Amniotic epithelial cell (primary cell): ENCODE results near the gene RPL32.

Experiments used
- DNase-seq: peaks from one replicate; pipeline ENCODE4 v3.0.0-alpha.2; 2010; ENCODE audit warnings: low read depth

RPL32 gene

DNA sequence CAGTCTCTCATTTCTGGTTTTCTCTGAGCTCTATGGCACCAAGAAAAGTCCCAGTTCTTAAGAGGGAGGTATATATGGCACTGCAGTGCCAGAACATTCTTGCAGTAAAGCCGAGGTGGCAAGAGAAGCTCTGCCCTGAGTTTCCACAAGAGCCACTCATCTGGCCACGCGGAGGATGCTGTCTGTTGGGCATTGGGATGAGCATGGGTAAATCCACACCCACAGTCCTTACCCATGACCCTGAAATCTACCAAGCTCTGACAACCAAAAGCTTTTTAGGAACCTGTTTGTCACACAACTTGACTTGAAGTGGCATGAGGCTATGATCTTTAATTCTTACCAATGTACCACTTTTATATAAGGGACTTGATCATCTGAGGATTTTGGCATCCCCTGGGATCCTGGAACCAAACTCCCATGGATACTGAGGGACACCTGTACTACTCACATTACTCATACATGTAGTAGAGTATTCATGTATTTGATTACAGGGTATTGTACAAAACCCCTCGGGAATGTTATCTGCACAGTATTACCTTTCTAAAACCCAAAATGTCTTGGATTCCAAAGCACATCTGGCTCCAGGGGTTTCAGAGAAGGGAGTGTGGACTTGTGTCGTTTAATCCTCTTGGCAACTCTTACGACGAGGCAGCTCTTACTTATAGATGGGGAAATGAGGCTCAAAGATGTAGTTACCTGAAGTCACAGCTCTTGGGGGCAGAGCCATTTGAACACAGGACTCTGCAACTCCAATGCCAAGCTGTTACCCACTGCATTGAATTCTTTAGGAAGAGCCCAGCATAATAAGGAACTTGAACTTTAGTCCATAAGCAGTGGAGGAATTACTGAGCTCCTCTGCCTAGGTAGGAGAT is 8.8 kb downstream of the RPL32 start:
- no peak for DNase-seq

DNA sequence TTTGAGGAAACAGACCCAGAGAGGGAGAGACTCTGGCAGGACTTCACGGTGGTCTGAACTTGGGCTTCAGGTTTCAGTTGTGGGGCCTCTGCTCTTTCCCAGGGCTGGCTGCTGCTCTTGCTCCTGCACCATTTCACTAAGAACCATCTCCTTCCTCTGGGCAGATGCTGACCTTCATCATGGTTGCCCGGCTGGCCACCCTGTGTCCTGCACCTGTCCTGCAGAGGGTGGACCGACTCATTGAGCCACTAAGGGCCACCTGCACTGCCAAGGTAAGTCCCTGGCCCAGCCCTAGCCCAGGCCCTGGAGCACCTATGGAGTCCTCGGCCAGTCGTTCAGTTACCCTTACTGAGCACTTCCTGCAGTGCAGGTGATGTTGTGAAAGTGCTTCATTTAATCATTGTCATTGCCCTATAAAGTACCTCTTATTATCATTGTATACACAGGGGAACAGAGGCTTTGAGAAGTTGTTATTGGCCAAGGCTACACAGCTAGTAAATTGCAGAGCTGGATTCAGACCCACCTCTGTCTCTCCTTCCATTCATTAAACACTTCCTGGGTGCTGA is 10.0 kb downstream of the RPL32 start:
- DNase-seq, result no peak

DNA sequence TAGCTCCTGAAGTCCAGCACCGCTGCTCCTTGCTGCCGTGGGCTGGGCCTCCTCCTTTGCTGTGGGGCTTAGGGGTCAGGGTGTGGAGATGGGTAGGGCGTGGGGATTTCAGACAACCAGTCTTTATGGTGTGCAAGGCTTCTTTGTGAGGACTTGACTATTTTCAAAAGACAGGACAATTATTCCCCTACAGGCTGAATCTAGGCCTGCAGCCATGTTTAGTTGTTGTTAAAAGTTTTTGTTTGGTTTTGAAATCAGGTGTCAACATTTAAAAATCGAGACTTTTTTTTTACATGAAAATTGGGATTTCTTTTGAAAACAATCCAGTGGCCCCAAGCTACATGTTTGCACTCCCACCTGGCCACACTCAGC is 10.6 kb downstream of the RPL32 start:
- DNase-seq, result no peak

DNA sequence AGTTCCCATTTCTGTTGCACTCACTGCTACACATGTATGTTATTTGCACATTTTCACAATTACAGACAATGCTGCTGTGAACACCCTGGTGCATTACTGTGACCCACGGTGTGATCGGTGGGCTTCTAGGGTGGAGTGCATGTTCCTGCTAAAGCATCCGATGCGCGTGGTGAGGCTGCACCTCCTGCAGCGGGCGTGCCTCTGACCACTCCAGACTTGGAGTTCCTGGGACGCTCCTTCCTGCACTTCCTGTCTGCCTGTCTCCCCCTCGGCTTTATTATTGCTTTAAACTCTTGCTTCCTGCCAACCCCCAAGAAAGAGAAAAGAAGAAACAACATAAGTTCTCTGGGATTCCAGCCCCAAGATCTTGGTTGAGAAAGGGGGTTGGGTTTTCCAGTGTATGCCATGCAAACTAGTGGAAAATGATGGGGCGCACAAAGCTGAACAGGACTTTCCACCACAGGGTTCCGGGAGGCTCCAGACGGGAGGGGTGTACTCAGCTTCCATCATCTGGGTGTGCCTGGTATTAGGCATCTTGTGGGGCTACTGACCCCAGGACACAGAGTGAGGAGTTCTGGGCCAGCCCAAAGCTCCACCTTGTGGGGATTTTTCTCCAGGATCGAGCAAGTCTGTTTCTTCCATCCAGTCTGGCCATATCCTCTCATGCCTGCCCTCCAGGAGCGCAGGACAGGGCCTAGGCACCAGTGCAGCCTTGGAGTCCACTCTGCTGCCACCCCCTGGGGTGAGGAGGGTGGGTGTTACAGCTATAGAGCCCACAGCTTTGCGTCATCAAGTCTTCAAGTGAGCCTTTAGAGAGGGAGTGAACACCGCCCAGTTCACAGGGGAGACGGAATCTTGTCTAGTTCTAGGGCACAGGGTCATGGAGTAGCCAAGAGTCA is 11.2 kb downstream of the RPL32 start:
- DNase-seq, result no peak

DNA sequence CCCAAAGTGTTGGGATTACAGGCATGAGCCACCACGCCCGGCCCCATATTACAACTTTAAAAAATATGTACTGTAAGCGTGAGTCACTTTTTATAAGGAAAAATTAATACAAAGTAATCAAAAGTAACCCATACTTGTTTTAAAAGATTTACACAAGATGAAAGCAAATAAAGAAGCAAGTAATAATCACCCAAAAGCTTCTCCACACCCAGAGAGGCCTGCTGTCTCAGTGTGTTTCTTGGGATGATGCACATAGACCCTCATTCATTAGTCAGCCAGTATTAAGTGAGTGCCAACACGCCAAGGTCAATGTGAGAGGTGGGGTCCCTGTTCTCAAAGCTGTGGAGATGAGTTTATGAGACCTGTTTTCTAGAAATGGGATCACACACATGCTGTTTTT is 12.0 kb downstream of the RPL32 start:
- no peak for DNase-seq

GRCh38 chr3:12828751-12829150 is 12.6 kb downstream of the RPL32 start:
- no peak for DNase-seq

DNA sequence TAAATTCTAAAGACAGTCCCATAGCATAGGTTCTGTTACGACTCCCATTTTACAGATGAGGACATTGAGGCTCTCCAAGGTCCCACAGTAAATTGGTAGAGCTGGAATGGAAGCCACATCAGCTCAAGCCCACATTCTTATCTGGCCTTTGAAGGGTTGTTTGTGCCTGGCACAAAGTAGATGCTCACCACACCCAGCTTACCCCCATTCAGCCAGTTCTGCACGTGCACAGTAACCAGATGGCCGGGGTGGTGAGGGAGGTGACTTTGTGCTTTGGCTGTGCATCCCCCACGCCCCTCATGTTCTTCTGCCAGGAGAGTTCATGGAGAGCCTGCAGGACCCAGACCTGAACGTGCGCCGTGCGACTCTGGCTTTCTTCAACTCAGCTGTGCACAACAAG is 16.2 kb downstream of the RPL32 start:
- DNase-seq, result no peak

GRCh38 chr3:12824299-12824698 is 17.1 kb downstream of the RPL32 start:
- no peak for DNase-seq

- peak; percentile 47 for DNase-seq
Observed at GRCh38 chr3:12822725-12823373, 18.5 kb downstream of the RPL32 start.

DNA sequence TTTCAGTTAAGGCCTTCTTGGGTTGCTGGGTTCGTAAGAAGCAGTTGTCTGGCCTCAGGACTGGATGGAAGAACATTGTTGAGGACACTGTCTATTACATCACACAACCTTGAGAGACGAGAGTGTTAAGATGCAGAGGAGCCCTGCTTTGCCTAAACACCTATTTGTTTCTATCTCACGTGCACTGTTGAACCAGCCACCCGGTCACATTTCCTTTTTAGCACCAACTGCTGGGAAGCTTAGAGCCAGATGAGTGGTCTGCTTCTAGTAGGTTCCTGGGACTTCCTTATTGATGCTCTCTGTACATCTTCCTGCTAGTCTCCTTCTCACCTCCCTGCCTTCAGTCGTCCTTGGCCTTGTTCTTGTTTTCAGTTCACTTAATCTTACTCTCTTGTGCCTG is 22.6 kb downstream of the RPL32 start:
- DNase-seq, result no peak

DNA sequence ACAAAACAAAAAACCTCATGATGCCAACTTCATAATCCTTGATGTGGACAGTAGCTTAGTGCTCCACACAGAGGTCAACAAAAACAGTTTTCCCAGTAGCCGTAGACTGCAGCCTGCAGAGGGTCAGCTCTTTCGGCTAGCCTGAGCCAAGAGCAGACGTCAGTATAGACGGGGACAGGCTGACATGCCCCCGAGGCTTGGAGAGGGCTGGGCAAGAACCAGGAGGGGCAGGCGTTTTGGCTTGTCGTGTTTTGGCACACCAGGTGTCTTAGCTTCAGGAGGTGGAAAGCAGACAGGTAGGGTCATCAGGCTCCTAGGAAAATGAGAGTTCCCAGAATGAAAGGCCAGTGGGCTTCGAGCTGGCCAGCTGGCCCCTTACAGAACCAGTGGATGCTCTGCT is 23.1 kb downstream of the RPL32 start:
- DNase-seq, result no peak

GRCh38 chr3:12817343-12817710 is 24.0 kb downstream of the RPL32 start:
- no peak for DNase-seq

DNA sequence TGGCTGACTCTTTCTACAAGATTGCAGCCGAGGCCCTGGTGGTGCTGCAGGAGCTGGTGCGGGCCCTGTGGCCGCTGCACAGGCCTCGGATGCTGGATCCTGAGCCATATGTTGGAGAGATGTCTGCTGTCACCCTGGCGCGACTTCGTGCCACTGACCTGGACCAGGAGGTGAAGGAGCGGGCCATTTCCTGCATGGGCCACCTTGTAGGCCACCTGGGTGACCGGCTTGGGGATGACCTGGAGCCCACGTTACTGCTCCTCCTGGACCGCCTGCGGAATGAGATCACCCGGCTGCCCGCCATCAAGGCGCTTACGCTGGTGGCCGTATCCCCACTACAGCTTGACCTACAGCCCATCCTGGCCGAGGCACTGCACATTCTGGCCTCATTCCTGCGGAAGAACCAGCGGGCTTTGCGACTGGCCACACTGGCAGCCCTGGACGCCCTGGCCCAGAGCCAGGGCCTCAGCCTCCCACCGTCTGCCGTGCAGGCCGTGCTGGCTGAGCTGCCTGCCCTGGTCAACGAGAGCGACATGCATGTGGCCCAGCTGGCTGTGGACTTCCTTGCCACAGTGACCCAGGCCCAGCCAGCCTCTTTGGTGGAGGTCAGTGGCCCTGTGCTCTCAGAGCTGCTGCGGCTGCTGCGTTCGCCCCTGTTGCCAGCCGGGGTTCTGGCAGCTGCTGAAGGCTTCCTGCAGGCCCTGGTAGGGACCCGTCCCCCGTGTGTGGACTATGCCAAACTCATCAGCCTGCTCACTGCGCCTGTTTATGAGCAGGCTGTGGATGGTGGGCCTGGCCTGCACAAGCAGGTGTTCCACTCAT is 24.6 kb downstream of the RPL32 start:
- no peak for DNase-seq

DNA sequence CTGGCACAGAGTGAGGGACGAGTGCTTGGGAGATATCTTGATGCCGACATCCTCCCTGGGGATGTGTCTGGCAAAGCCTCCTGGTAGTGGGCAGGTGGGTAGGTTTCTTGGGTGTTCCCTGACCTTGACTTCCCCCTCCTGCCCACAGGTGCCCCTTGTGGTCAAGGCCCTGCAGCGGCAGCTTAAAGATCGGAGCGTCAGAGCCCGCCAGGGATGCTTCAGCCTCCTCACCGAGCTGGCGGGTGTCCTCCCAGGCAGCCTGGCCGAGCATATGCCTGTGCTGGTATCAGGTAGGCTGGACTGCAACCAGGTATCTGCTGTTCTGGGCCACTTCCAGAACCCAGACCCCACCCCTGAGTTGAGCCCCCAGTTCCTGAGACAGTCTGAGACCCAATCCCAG is 25.6 kb downstream of the RPL32 start:
- no peak for DNase-seq

- DNase-seq, result no peak
Observed at GRCh38 chr3:12815078-12815477, 26.3 kb downstream of the RPL32 start.

- no peak for DNase-seq
Observed at GRCh38 chr3:12813967-12814366, 27.4 kb downstream of the RPL32 start.

DNA sequence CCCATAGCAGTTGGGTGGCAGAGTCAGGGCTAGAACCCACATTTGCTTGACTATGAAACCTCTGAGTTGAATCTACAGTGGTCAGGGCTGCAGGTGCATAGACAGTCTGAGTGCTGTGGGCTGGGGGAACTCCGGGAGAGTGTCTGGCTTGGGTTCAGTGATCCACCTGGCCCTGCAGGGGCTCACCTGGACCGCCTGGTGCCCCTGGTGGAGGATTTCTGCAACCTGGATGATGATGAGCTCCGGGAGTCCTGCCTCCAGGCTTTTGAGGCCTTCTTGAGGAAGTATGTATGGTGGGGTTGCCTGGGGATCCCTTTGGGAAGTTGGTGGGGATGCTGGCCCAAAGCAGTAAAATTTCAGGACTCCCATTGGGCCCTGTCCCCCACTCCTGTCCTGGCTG is 28.6 kb downstream of the RPL32 start:
- DNase-seq, result no peak

DNA sequence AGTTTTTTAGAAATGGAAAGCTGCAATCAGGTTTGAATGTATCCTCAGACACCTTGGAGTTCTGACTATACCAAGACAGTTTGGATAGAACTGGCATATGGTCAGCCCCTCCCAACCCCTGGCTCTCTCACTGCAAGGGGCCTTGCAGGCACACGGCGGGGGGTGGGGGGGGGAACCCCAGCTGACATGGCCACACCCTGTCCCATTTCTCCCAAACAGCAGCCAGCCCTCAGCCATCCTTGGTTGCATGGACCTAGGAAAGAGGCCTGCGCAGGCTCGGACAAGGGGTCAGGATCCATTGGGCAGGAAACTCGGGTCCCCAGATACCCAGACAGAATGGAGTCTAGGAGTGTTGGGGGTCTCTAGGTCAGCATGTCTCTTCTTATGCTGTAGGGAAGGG is 30.4 kb downstream of the RPL32 start:
- no peak for DNase-seq

GRCh38 chr3:12810013-12810780 is 31.2 kb downstream of the RPL32 start:
- peak; percentile 78 for DNase-seq

DNA sequence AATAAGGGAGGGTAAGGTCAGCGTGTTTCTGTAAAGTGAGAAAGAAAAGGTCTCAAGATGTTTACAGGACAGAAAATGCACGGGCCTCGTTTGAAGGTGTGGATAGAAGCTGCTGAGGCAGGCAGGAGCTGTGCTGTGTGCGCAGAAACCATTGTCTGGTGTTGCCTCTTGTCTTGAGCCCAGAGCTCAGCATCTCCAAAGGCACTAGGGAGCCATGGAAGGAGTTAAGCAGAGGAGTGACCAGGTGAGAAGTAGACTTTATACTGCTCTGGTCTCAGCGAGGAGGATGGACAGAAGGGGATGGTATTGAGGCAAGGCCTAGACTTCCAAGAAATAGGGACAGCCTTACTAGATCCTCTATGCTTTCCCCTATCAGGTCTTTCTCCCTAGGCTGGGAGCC is 31.9 kb downstream of the RPL32 start:
- DNase-seq, result no peak

DNA sequence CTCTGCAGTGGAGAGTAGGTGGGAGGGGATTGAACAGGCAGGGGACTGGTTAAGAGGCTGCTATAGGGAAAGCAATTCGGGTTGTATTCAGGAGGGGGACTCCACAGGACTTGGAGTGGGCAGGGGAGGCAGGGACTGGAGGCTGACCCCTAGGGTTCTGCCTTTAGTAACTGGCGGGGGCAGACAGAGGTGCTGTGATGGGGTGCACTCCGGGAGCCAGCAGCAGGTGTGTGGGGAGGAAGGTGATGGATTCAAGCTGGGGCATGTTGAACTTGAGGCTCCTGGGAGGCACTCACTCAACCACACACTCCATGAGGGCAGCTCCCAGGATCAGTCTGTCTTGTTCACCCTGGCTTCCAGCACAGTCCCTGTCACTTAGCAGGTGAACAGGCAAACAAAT is 32.4 kb downstream of the RPL32 start:
- DNase-seq, result no peak
